ENCODE measurements around the gene HOXD9. TPM values are rescaled to one million over a fixed set of nuclear protein-coding genes. Genes with fewer than 3 reads are reported as not detected.

HOXD9 gene
- total and polyA plus RNA-seq, 9 donors = 0.75 to 8.8 (median 4.7) TPM

GRCh38 chr2:176112375-176113302 is 9.9 kb upstream of the HOXD9 start:
- Histone ChIP-seq H3K4me3 (ENCODE audit: low read length) (no peak overlapping the region), H3K27me3 (ENCODE audit: control insufficient read depth, insufficient read depth, low read length) (peaks cover 93% of the 10 kb centered on the region), H3K36me3 (ENCODE audit: control insufficient read depth, insufficient read depth, low read length) (no peaks in the 10 kb centered on the region), H3K9me3 (replicated peaks; ENCODE audit: control insufficient read depth, low read depth, low read length) (no peaks in the 10 kb centered on the region), H3K27ac (ENCODE audit: low read length) (no peak overlapping the region), H3K4me1 (ENCODE audit: control insufficient read depth, insufficient read depth, low read length) (peaks cover 31% of the 10 kb centered on the region)
- DNase-seq = no peak
- WGBS (ENCODE audit: insufficient coverage) = 15% methylated on average over 33 of the region's 40 CpGs

GRCh38 chr2:176114120-176114929 is 8.2 kb upstream of the HOXD9 start:
- DNase-seq = no peak
- Histone ChIP-seq H3K9me3 (replicated peaks; ENCODE audit: control insufficient read depth, low read depth, low read length) (no peaks in the 10 kb centered on the region), H3K27me3 (ENCODE audit: control insufficient read depth, insufficient read depth, low read length) (peaks cover 93% of the 10 kb centered on the region), H3K27ac (ENCODE audit: low read length) (no peak overlapping the region), H3K4me1 (ENCODE audit: control insufficient read depth, insufficient read depth, low read length) (peaks cover 29% of the 10 kb centered on the region), H3K36me3 (ENCODE audit: control insufficient read depth, insufficient read depth, low read length) (no peaks in the 10 kb centered on the region), H3K4me3 (ENCODE audit: low read length) (no peak overlapping the region)
- 40% methylated on average over 20 of the region's 26 CpGs for whole genome bisulfite sequencing (ENCODE audit: insufficient coverage)

DNA sequence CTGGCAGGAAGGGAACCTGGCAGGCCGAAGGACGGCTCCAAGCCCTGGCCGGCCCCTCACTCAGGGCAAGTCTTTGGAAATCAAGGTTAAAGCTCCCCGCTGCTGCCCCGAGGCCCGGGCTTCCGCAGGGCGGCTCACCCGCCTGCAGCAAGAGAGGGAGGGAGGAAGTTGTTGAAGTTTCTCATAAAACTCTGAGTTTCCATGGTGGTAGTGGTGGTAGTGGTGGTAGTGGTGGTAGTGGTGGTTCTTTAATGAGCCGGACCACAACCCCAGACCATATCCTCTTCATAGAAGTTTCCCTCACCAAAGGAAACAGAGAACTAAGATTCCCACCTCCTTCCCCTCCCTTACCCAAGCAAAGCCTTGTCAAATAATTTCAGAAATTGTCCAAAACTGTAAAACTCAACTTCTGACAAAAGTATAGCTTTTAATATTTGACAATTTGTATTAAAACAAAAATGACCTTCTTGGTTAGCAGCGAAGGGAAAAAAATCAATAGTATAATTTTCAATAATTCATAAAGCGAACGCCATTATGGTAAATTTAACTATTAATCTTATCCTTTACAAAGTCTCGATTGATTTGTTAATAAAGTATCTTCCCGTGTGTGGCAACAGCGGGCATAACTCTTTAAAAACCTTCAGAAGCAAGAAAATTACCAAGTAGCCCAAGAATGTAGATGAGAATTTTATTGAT is 7.4 kb upstream of the HOXD9 start:
- no peaks in the 10 kb centered on the region for H3K9me3 ChIP-seq (replicated peaks; ENCODE audit: control insufficient read depth, low read depth, low read length)
- H3K36me3 ChIP-seq (ENCODE audit: control insufficient read depth, insufficient read depth, low read length) = no peaks in the 10 kb centered on the region
- 22% methylated on average over 3 of the region's 16 CpGs for WGBS (ENCODE audit: insufficient coverage)
- peaks cover 91% of the 10 kb centered on the region for H3K27me3 ChIP-seq (ENCODE audit: control insufficient read depth, insufficient read depth, low read length)
- DNase-seq = no peak
- H3K27ac ChIP-seq (ENCODE audit: low read length) = no peak overlapping the region
- H3K4me1 ChIP-seq (ENCODE audit: control insufficient read depth, insufficient read depth, low read length) = peaks cover 29% of the 10 kb centered on the region
- no peak overlapping the region for H3K4me3 ChIP-seq (ENCODE audit: low read length)

- 4% methylated on average over 59 of the region's 66 CpGs for WGBS (ENCODE audit: insufficient coverage)
- H3K4me1 ChIP-seq (ENCODE audit: control insufficient read depth, insufficient read depth, low read length) = peaks cover 29% of the 10 kb centered on the region
- H3K27ac ChIP-seq (ENCODE audit: low read length) = peak within 1 kb of the TSS; percentile 10
- no peaks in the 10 kb centered on the region for H3K36me3 ChIP-seq (ENCODE audit: control insufficient read depth, insufficient read depth, low read length)
- peak; percentile 90 for DNase-seq
- H3K27me3 ChIP-seq (ENCODE audit: control insufficient read depth, insufficient read depth, low read length) = peaks cover 93% of the 10 kb centered on the region
- no peaks in the 10 kb centered on the region for H3K9me3 ChIP-seq (replicated peaks; ENCODE audit: control insufficient read depth, low read depth, low read length)
- H3K4me3 ChIP-seq (ENCODE audit: low read length) = peak within 1 kb of the TSS; percentile 21
Observed at GRCh38 chr2:176115883-176116813, 6.4 kb upstream of the HOXD9 start, which contains the start of gene HOXD10. HOXD10 (plus strand) TSS chr2:176116778; CDS start chr2:176116834, 56 bp downstream.

DNA sequence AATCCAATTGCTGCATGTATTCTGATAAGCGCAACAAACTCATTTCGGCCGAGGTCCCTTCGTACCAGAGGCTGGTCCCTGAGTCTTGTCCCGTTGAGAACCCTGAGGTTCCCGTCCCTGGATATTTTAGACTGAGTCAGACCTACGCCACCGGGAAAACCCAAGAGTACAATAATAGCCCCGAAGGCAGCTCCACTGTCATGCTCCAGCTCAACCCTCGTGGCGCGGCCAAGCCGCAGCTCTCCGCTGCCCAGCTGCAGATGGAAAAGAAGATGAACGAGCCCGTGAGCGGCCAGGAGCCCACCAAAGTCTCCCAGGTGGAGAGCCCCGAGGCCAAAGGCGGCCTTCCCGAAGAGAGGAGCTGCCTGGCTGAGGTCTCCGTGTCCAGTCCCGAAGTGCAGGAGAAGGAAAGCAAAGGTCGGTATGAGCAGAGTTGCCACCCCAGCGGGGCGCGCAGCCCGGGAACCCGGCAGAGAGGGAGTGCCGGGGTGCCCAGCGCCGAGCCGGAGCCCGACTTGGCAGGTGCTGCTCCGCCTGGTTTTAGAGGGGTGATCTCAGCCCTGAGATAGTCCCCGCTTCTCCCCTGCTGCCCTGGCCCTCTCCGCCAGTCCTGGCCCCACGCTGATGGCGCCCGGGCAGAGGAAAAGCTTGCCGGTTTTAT is 5.2 kb upstream of the HOXD9 start:
- peaks cover 94% of the 10 kb centered on the region for H3K27me3 ChIP-seq (ENCODE audit: control insufficient read depth, insufficient read depth, low read length)
- WGBS (ENCODE audit: insufficient coverage) = 18% methylated on average over 40 of the region's 40 CpGs
- no peak for DNase-seq
- H3K27ac ChIP-seq (ENCODE audit: low read length) = no peak overlapping the region
- H3K36me3 ChIP-seq (ENCODE audit: control insufficient read depth, insufficient read depth, low read length) = no peaks in the 10 kb centered on the region
- peaks cover 30% of the 10 kb centered on the region for H3K4me1 ChIP-seq (ENCODE audit: control insufficient read depth, insufficient read depth, low read length)
- H3K9me3 ChIP-seq (replicated peaks; ENCODE audit: control insufficient read depth, low read depth, low read length) = no peaks in the 10 kb centered on the region
- H3K4me3 ChIP-seq (ENCODE audit: low read length) = no peak overlapping the region

DNA sequence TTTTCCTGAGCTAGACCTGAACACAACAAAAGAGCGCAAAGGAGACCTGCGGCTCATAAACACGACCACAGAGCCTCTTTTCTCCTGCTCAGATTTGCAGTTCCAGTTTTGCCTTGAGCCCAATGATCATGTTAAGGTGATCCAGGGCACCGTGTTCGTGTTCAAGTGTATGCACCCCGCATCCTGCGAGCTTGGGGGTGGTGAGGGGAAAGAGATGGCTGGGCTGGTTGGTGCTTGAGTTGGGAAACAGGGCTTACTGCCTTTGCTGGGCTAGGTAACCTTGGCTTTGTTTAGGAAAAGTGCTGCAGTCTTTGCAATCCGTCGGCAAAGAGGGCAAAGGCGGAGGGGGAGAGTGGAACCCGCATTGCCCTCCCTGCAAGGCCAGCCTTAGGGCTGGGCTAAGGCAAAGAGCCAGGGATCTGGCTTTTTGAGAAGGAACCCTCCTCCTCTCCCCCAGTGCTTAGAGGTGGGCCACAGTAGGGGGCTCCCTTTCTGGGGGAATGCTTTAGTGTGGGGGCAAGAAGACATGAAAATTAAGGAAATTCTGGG is 4.6 kb upstream of the HOXD9 start:
- peaks cover 94% of the 10 kb centered on the region for H3K27me3 ChIP-seq (ENCODE audit: control insufficient read depth, insufficient read depth, low read length)
- no peak overlapping the region for H3K4me3 ChIP-seq (ENCODE audit: low read length)
- no peaks in the 10 kb centered on the region for H3K9me3 ChIP-seq (replicated peaks; ENCODE audit: control insufficient read depth, low read depth, low read length)
- H3K4me1 ChIP-seq (ENCODE audit: control insufficient read depth, insufficient read depth, low read length) = peaks cover 27% of the 10 kb centered on the region
- H3K36me3 ChIP-seq (ENCODE audit: control insufficient read depth, insufficient read depth, low read length) = no peaks in the 10 kb centered on the region
- DNase-seq = no peak
- 24% methylated on average over 7 of the region's 11 CpGs for WGBS (ENCODE audit: insufficient coverage)
- H3K27ac ChIP-seq (ENCODE audit: low read length) = no peak overlapping the region

DNA sequence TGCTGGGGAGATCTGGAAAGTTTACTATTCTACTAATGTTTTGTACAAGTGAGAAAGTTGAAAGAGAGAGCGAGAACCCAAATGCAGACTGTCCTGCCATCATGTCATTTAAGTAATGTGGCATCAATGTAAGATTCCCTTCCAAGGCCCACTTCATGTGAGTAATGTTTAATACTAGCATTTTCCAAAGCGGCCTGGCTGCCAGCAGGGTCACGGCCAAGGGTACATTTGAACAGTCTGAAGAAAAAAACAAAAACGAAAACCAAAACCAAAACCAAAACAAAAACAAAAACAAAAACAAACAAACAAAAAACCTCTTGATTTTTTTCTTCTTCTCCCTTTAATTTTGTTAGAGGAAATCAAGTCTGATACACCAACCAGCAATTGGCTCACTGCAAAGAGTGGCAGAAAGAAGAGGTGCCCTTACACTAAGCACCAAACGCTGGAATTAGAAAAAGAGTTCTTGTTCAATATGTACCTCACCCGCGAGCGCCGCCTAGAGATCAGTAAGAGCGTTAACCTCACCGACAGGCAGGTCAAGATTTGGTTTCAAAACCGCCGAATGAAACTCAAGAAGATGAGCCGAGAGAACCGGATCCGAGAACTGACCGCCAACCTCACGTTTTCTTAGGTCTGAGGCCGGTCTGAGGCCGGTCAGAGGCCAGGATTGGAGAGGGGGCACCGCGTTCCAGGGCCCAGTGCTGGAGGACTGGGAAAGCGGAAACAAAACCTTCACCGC is 3.7 kb upstream of the HOXD9 start:
- H3K27ac ChIP-seq (ENCODE audit: low read length) = no peak overlapping the region
- peaks cover 94% of the 10 kb centered on the region for H3K27me3 ChIP-seq (ENCODE audit: control insufficient read depth, insufficient read depth, low read length)
- H3K36me3 ChIP-seq (ENCODE audit: control insufficient read depth, insufficient read depth, low read length) = no peaks in the 10 kb centered on the region
- 13% methylated on average over 16 of the region's 24 CpGs for WGBS (ENCODE audit: insufficient coverage)
- H3K4me3 ChIP-seq (ENCODE audit: low read length) = no peak overlapping the region
- peaks cover 27% of the 10 kb centered on the region for H3K4me1 ChIP-seq (ENCODE audit: control insufficient read depth, insufficient read depth, low read length)
- DNase-seq = no peak
- no peaks in the 10 kb centered on the region for H3K9me3 ChIP-seq (replicated peaks; ENCODE audit: control insufficient read depth, low read depth, low read length)

DNA sequence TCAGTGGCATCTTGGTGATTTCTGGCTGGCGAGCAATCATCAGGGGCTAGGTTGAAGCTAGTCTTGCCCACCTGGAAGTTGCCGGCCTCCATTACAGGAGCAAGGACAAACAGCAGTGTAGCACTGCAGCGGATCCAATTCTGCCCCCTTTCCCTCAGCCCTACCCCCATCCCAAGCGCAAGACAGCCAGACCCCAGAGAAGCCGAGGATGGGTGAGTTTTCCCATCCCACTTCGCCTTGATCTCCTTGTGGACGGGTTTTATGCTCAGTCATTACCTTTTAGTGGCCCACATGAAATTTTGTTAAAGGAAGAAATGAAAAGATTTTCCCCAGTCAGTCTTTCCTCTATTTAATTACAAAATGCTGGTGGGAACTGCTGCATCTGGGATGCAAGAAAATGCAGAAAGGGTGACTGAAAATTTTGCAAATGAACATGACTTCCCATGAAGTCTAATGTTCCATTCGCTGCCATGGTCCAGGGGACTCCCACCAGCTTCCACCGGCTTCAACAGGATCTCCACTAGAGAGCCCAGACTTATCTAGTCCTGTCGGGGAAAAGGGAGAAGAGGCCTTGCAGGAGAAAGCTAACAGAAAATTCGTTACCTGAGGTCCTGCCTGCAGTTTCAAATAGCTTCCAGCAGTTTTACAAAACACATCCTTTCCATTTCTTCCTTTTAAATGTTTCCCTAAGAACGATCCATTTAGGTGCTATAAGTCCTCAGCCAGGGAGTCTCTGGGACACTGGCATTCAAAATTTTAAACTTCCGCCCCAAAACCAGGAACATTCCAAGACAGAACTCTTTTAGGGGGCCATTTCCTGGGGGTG is 1.9 kb upstream of the HOXD9 start:
- WGBS (ENCODE audit: insufficient coverage) = 50% methylated on average over 4 of the region's 13 CpGs
- Histone ChIP-seq H3K9me3 (replicated peaks; ENCODE audit: control insufficient read depth, low read depth, low read length) (no peaks in the 10 kb centered on the region), H3K27me3 (ENCODE audit: control insufficient read depth, insufficient read depth, low read length) (peaks cover 97% of the 10 kb centered on the region), H3K27ac (ENCODE audit: low read length) (no peak overlapping the region), H3K36me3 (ENCODE audit: control insufficient read depth, insufficient read depth, low read length) (no peaks in the 10 kb centered on the region), H3K4me1 (ENCODE audit: control insufficient read depth, insufficient read depth, low read length) (peaks cover 27% of the 10 kb centered on the region), H3K4me3 (ENCODE audit: low read length) (no peak overlapping the region)
- DNase-seq = no peak

Data from muscle of leg (tissue), 11 donors.